SK-N-MC (cell line): ENCODE measurements around the gene AHR.

Experiments used
- EZH2 ChIP-seq: fragments of 200-600 bp; sonication (generic); IDR thresholded peaks from one replicate; pipeline ENCODE4 v1.6.1; 2017; ENCODE audit warnings: antibody characterized with exemption
- POLR2AphosphoS5 ChIP-seq: IDR thresholded peaks from 2 replicates; pipeline ENCODE4 v1.6.1; 2012; ENCODE audit warnings: mild to moderate bottlenecking, low read depth, low read length, borderline replicate concordance

GRCh38 chr7:17385612-17386011, 87.2 kb downstream of the AHR start:
- no peak for TF ChIP-seq POLR2AphosphoS5
- no peak for TF ChIP-seq EZH2
